GM06990 (cell line): Measurements from ENCODE around the gene ZBTB7B.

Experiments
- DNase-seq: peaks from one replicate; pipeline ENCODE4 v3.0.0-alpha.2; 2011; ENCODE audit not compliant: insufficient read length; ENCODE audit errors: extremely low read depth
- H3K27me3 ChIP-seq: replicated peaks from 2 replicates; pipeline ENCODE4 v1.6.0; 2011; ENCODE audit warnings: low read length; ENCODE audit not compliant: control insufficient read depth, insufficient read depth
- H3K36me3 ChIP-seq: 2 replicates; pipeline ENCODE4 v1.5.1; 2011; ENCODE audit warnings: low read length; ENCODE audit not compliant: control insufficient read depth, insufficient read depth
- H3K4me3 ChIP-seq: replicated peaks from 2 replicates; pipeline ENCODE4 v1.5.1; 2011; ENCODE audit warnings: low read depth, mild to moderate bottlenecking, control low read depth, low read length
- TF ChIP-seq, protein P1 (sequence below): IDR thresholded peaks from 2 replicates; pipeline ENCODE4 v1.5.1; 2011; ENCODE audit warnings: low read length, control low read depth, mild to moderate bottlenecking, inconsistent platforms; ENCODE audit not compliant: insufficient read depth, poor library complexity, severe bottlenecking

ZBTB7B gene

GRCh38 chr1:154988058-154988954 is 14.3 kb upstream of the ZBTB7B start:
- no peak for DNase-seq
- Histone ChIP-seq H3K4me3 (no peak overlapping the region), H3K36me3 (peaks cover 24% of the 10 kb centered on the region), H3K27me3 (no peaks in the 10 kb centered on the region)
- TF ChIP-seq, protein P1, sequence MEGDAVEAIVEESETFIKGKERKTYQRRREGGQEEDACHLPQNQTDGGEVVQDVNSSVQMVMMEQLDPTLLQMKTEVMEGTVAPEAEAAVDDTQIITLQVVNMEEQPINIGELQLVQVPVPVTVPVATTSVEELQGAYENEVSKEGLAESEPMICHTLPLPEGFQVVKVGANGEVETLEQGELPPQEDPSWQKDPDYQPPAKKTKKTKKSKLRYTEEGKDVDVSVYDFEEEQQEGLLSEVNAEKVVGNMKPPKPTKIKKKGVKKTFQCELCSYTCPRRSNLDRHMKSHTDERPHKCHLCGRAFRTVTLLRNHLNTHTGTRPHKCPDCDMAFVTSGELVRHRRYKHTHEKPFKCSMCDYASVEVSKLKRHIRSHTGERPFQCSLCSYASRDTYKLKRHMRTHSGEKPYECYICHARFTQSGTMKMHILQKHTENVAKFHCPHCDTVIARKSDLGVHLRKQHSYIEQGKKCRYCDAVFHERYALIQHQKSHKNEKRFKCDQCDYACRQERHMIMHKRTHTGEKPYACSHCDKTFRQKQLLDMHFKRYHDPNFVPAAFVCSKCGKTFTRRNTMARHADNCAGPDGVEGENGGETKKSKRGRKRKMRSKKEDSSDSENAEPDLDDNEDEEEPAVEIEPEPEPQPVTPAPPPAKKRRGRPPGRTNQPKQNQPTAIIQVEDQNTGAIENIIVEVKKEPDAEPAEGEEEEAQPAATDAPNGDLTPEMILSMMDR: no peak

GRCh38 chr1:154989195-154989860 is 13.3 kb upstream of the ZBTB7B start:
- no peaks in the 10 kb centered on the region for H3K27me3 ChIP-seq
- TF ChIP-seq, protein P1: no peak
- no peak for DNase-seq
- peaks cover 24% of the 10 kb centered on the region for H3K36me3 ChIP-seq
- no peak overlapping the region for H3K4me3 ChIP-seq

GRCh38 chr1:154990276-154990675 is 12.3 kb upstream of the ZBTB7B start:
- Histone ChIP-seq H3K36me3 (peaks cover 24% of the 10 kb centered on the region), H3K27me3 (no peaks in the 10 kb centered on the region), H3K4me3 (no peak overlapping the region)
- TF ChIP-seq, protein P1: no peak
- DNase-seq: no peak

DNA sequence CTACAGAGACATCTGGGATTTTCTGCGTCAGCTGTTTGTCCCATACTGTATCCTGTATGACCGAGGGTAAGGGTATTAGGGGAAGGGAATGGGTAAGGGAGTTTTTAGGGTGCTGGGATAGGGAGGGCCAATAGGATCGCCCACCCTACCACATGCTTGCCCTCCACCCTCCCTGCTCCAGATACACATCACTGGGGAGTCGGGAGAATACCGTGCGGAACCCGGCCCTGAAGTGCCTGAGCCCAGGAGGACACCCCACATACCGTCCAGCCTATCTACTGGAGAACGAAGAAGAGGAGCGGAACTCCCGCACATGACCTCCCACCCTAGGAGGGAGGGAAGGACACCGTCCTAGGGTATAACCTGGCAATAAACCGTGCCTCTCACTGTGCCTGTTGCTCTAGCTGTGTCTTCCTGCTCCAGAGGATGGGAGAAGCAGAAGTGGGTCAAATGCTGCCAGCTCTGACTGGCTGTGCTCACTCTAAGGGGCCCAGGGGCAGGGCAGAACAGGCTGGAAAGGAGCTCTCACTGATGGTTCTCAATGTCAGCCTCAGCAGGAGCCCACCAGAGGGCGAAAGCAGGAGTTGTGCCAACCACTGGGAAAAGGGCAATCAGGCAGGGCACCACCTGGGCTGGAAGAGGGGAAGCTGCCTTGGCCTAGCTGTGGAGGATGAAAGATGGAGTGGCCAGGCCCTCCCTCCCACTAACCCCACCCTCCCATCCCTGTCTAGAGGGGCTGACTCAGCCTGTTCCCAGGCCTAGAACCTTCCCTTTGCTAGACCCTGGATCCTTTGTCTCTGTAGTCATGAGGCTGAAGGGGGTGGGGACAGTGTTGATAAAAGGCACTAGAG is 9.7 kb upstream of the ZBTB7B start:
- TF ChIP-seq, protein P1: peak; percentile 19
- peaks cover 21% of the 10 kb centered on the region for H3K36me3 ChIP-seq
- H3K27me3 ChIP-seq: no peaks in the 10 kb centered on the region
- no peak for DNase-seq
- H3K4me3 ChIP-seq: no peak overlapping the region

DNA sequence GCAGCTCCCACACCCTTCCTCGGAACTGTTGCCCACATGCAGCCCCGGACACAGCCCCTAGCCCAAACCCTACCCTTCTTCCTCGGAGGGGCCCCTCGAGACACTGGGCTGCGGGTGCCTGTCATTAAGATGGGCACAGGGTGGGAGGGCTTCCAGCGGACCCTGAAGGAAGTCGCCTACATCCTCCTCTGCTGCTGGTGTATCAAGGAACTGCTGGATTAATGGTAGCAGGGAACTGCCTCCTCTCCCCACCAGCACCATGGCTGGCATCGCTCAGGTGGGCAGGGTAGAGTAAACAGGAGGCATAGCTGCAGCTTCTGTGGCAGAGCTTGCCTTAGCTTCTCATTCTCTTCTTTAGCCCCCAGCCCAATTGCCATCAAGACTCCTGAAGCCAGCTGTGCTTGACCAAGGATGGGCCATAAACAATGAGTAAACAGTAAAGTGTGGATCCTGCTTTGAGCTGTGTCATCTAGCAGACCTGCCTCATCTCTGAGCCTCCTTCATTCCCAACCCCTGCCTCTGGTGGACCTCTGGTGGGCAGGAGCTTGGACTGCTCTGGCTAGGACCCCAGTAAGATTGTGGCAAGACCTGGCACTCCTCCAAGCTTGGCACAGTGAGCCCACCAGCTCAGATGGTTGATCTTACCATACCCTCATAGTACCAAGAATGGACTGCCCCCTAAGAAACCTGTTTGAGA is 8.9 kb upstream of the ZBTB7B start, which contains the start of gene LENEP:
Gene LENEP (plus strand): TSS at position 15 of the 697 bp plus-strand sequence. CDS start 22 bp downstream, at position 37.
- no peak within 1 kb of the TSS for H3K4me3 ChIP-seq
- DNase-seq: no peak
- TF ChIP-seq, protein P1: no peak
- H3K27me3 ChIP-seq: no peaks in the 10 kb centered on the region
- H3K36me3 ChIP-seq: peaks cover 15% of the 10 kb centered on the region
